HG03442 (cell line): ENCODE measurements around the gene CFHR3.
"Not testable (repeated sequence)": the region's sequence is repeated elsewhere in the genome, so short reads cannot be mapped to it uniquely, and the experiment has no call there.

Experiments
- ATAC-seq: cut with Tn5 transposase; IDR thresholded peaks from one replicate; pipeline ENCODE4 v1.9.1; 2021; ENCODE audit warnings: mild to moderate bottlenecking, moderate library complexity; ENCODE audit not compliant: unreplicated experiment

CFHR3 gene

GRCh38 chr1:196774603-196775002 is at the start of gene CFHR3:
CFHR3 (plus strand) TSS chr1:196774840; CDS start chr1:196774887, 47 bp downstream.
- ATAC-seq, result peak; percentile 93

- no peak for ATAC-seq
These were observed 42.1 kb upstream of the CFHR3 start for GRCh38 chr1:196732526-196732925.

- no peak for ATAC-seq
These were observed 41.3 kb upstream of the CFHR3 start for GRCh38 chr1:196733091-196733970.

- ATAC-seq, result no peak
These were observed 40.6 kb upstream of the CFHR3 start for GRCh38 chr1:196734006-196734405.

GRCh38 chr1:196734460-196734859 is 40.2 kb upstream of the CFHR3 start:
- ATAC-seq, result no peak

GRCh38 chr1:196738730-196739129 is 35.9 kb upstream of the CFHR3 start:
- ATAC-seq, result no peak

DNA sequence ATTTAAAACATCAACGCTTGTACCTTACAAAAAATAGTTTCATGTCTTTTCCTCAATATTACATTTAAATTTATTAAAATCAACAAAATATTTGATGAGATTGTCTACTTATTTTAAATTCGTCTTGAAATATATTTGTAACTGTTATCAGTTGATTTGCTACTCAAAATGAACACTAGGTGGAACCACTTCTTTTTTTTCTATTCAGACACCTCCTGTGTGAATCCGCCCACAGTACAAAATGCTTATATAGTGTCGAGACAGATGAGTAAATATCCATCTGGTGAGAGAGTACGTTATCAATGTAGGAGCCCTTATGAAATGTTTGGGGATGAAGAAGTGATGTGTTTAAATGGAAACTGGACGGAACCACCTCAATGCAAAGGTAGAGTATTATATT is 31.4 kb upstream of the CFHR3 start:
- ATAC-seq, result peak; percentile 95

- not testable (repeated sequence) for ATAC-seq
These were observed 9.5 kb upstream of the CFHR3 start for GRCh38 chr1:196765019-196765740.

DNA sequence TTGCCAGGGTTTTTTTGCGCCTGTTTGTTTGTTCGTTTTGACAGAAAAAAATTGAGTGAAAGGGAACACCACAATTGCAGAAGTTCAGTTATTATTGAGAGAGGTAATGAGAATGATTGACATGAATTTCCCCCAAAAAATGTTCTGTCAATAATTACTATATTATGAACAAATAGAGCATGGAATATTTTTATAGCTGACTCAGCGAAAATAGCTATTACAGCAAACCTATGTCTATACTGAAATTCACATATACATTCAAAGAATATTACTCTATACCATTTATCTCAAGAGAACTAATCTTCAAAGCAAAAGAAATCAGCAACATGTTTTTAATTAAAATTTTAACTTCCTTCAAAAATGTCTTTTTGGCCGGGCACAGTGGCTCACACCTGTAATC is 4.8 kb upstream of the CFHR3 start:
- ATAC-seq, result not testable (repeated sequence)

DNA sequence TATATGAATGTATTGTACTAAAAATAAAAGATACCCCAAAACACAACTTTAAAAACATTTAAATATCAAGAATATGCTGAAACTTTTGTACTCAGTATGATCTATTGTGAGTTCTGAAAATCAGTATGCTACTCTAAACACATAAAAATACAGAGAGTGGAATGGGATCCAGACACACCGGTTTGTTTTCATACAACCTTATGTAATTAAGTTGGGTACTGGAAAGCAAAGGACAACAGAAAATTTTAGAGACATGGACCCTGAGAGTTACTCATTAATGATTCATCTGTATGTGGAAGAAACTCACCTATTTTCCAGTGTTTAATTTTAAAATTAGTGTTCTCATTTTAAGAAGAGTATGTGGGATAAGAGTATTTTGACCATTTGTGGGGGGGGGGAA is 927 bp upstream of the CFHR3 start:
- no peak for ATAC-seq

- no peak for ATAC-seq
These were observed 465 bp upstream of the CFHR3 start for GRCh38 chr1:196774175-196774574.

GRCh38 chr1:196777603-196778002 is 3.0 kb downstream of the CFHR3 start:
- no peak for ATAC-seq

- no peak for ATAC-seq
These were observed 4.5 kb downstream of the CFHR3 start for GRCh38 chr1:196779093-196779492.

- ATAC-seq, result not testable (repeated sequence)
These were observed 16.6 kb downstream of the CFHR3 start for GRCh38 chr1:196791252-196791651.

DNA sequence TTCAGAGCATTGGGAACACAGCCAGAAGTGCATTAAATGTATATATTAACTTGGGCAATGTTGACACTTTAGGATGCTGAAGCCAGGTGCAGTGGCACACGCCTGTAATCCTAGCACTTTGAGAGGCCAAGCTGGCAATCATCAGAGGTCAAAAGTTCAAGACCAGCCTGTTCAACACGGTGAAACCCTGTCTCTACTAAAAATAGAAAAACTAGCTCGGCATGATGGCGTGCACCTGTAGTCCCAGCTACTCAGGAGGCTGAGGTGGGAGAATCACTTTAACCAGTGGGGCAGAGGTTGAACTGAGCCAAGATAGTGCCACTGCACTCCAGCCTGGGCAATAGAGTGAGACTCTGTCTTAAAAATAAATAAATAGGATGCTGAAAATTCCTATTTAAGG is 19.5 kb downstream of the CFHR3 start:
- not testable (repeated sequence) for ATAC-seq

- no peak for ATAC-seq
These were observed 23.3 kb downstream of the CFHR3 start for GRCh38 chr1:196797891-196798290.

DNA sequence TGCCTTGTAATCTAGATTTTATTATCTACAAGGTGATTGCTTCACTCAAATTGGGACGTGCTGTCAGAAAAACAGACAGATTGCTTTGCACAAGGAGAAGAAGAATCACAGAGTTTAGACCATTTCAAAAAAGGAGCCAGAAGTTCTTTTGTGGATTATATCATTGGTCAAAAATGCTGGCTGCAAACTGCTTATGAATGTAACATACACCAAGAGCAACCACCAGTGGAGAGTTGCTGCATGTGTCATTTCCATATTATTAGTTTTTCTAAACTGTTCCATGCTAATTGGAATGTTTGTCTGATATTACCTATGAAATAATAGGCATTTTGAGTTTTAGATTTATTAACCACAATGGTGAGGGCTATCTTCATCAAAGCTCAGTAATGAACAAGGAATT is 27.3 kb downstream of the CFHR3 start:
- not testable (repeated sequence) for ATAC-seq

- ATAC-seq, result no peak
These were observed 34.0 kb downstream of the CFHR3 start for GRCh38 chr1:196808529-196809235.

- not testable (repeated sequence) for ATAC-seq
These were observed 42.8 kb downstream of the CFHR3 start for GRCh38 chr1:196817442-196817841.

- not testable (repeated sequence) for ATAC-seq
These were observed 44.9 kb downstream of the CFHR3 start, which contains the start of gene CFHR1 for GRCh38 chr1:196819531-196819930. CFHR1 (plus strand) TSS chr1:196819731; CDS start chr1:196819845, 114 bp downstream.

DNA sequence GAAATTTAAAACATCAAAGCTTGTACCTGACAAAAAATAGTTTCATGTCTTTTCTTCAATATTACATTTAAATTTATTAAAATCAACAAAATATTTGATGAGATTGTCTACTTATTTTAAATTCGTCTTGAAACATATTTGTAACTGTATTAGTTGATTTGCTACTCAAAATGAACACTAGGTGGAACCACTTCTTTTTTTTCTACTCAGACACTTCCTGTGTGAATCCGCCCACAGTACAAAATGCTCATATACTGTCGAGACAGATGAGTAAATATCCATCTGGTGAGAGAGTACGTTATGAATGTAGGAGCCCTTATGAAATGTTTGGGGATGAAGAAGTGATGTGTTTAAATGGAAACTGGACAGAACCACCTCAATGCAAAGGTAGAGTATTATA is 53.2 kb downstream of the CFHR3 start:
- peak; percentile 97 for ATAC-seq
